ENCODE results near the gene ASB3. TPM values are rescaled to one million over a fixed set of nuclear protein-coding genes. Genes with fewer than 3 reads are reported as not detected.
"Not testable (repeated sequence)": the region's sequence is repeated elsewhere in the genome, so short reads cannot be mapped to it uniquely, and the experiment has no call there.

ASB3 gene
- total RNA-seq, 2 experiments from 2014 or later, result 21.1 to 21.9 TPM

GRCh38 chr2:53668624-53669026 lies 118.1 kb downstream of the ASB3 start:
- Mint-ChIP-seq H3K4me3 (no peak overlapping the region), H3K27ac (no peak overlapping the region), H3K36me3 (peaks cover 33% of the 10 kb centered on the region), H3K4me1 (ENCODE audit: low read depth) (no peaks in the 10 kb centered on the region), H3K27me3 (no peaks in the 10 kb centered on the region), H3K9me3 (peaks cover 16% of the 10 kb centered on the region)
- DNase-seq, result no peak
- ChIA-PET POLR2A (no interaction called here), CTCF (no interaction called here)
- intact Hi-C loops (cut with micrococcal nuclease), result no loop called here

GRCh38 chr2:53667130-53667529 lies 119.6 kb downstream of the ASB3 start:
- Mint-ChIP-seq H3K36me3 (peaks cover 40% of the 10 kb centered on the region), H3K9me3 (peaks cover 16% of the 10 kb centered on the region)
- POLR2A ChIA-PET; intact Hi-C loops (cut with micrococcal nuclease); H3K4me1 Mint-ChIP-seq (ENCODE audit: low read depth); H3K27me3 Mint-ChIP-seq; CTCF ChIA-PET; H3K27ac Mint-ChIP-seq; DNase-seq; H3K4me3 Mint-ChIP-seq: not testable (repeated sequence)

- Mint-ChIP-seq H3K4me1 (ENCODE audit: low read depth) (no peaks in the 10 kb centered on the region), H3K27ac (no peak overlapping the region), H3K4me3 (no peak overlapping the region), H3K9me3 (peaks cover 7% of the 10 kb centered on the region), H3K36me3 (peaks cover 17% of the 10 kb centered on the region), H3K27me3 (no peaks in the 10 kb centered on the region)
- intact Hi-C loops (cut with micrococcal nuclease), result no loop called here
- ChIA-PET POLR2A (no interaction called here), CTCF (no interaction called here)
- no peak for DNase-seq
Measured at GRCh38 chr2:53660886-53661285, 125.9 kb downstream of the ASB3 start.

- H3K4me3 Mint-ChIP-seq; intact Hi-C loops (cut with micrococcal nuclease); CTCF ChIA-PET; H3K4me1 Mint-ChIP-seq (ENCODE audit: low read depth); H3K27me3 Mint-ChIP-seq; H3K27ac Mint-ChIP-seq; H3K9me3 Mint-ChIP-seq; DNase-seq; H3K36me3 Mint-ChIP-seq: not testable (repeated sequence)
- POLR2A ChIA-PET, result interaction anchor here (0.6 kb wide), 1 partner anchor 48 kb away, joined by 4 read pairs; no protein-coding TSS in a partner anchor
Measured at GRCh38 chr2:53658474-53658873, 128.3 kb downstream of the ASB3 start.

GRCh38 chr2:53655256-53655655 lies 131.5 kb downstream of the ASB3 start:
- ChIA-PET CTCF (no interaction called here), POLR2A (no interaction called here)
- DNase-seq, result no peak
- no peaks in the 10 kb centered on the region for H3K36me3 Mint-ChIP-seq
- no peak overlapping the region for H3K4me3 Mint-ChIP-seq
- H3K9me3 Mint-ChIP-seq, result no peaks in the 10 kb centered on the region
- intact Hi-C loops (cut with micrococcal nuclease), result no loop called here
- H3K27me3 Mint-ChIP-seq, result no peaks in the 10 kb centered on the region
- H3K4me1 Mint-ChIP-seq (ENCODE audit: low read depth), result no peaks in the 10 kb centered on the region
- H3K27ac Mint-ChIP-seq, result no peak overlapping the region

GRCh38 chr2:53654396-53654795 lies 132.4 kb downstream of the ASB3 start:
- H3K27me3 Mint-ChIP-seq, result no peaks in the 10 kb centered on the region
- no peak for DNase-seq
- H3K4me3 Mint-ChIP-seq, result no peak overlapping the region
- intact Hi-C loops (cut with micrococcal nuclease), result no loop called here
- no peak overlapping the region for H3K27ac Mint-ChIP-seq
- no peaks in the 10 kb centered on the region for H3K9me3 Mint-ChIP-seq
- POLR2A ChIA-PET, result no interaction called here
- no peaks in the 10 kb centered on the region for H3K4me1 Mint-ChIP-seq (ENCODE audit: low read depth)
- no peaks in the 10 kb centered on the region for H3K36me3 Mint-ChIP-seq
- CTCF ChIA-PET, result no interaction called here

- no peak for DNase-seq
- H3K27me3 Mint-ChIP-seq, result no peaks in the 10 kb centered on the region
- intact Hi-C loops (cut with micrococcal nuclease), result no loop called here
- no peaks in the 10 kb centered on the region for H3K36me3 Mint-ChIP-seq
- CTCF ChIA-PET, result no interaction called here
- POLR2A ChIA-PET, result no interaction called here
- no peak overlapping the region for H3K4me3 Mint-ChIP-seq
- H3K9me3 Mint-ChIP-seq, result no peaks in the 10 kb centered on the region
- no peak overlapping the region for H3K27ac Mint-ChIP-seq
- H3K4me1 Mint-ChIP-seq (ENCODE audit: low read depth), result no peaks in the 10 kb centered on the region
Measured at GRCh38 chr2:53652131-53652530, 134.6 kb downstream of the ASB3 start.

GRCh38 chr2:53646788-53647187 lies 140.0 kb downstream of the ASB3 start:
- Mint-ChIP-seq H3K36me3 (no peaks in the 10 kb centered on the region), H3K27ac (no peak overlapping the region), H3K4me1 (ENCODE audit: low read depth) (no peaks in the 10 kb centered on the region), H3K27me3 (no peaks in the 10 kb centered on the region), H3K9me3 (no peaks in the 10 kb centered on the region), H3K4me3 (no peak overlapping the region)
- ChIA-PET POLR2A (no interaction called here), CTCF (no interaction called here)
- no peak for DNase-seq
- intact Hi-C loops (cut with micrococcal nuclease), result no loop called here

GRCh38 chr2:53641290-53641689 lies 145.5 kb downstream of the ASB3 start:
- CTCF ChIA-PET, result no interaction called here
- no peaks in the 10 kb centered on the region for H3K4me1 Mint-ChIP-seq (ENCODE audit: low read depth)
- POLR2A ChIA-PET, result interaction anchor here (0.6 kb wide), 1 partner anchor 39 kb away, joined by 3 read pairs; no protein-coding TSS in a partner anchor
- intact Hi-C loops (cut with micrococcal nuclease), result no loop called here
- H3K9me3 Mint-ChIP-seq, result no peaks in the 10 kb centered on the region
- H3K27me3 Mint-ChIP-seq, result no peaks in the 10 kb centered on the region
- no peaks in the 10 kb centered on the region for H3K36me3 Mint-ChIP-seq
- H3K27ac Mint-ChIP-seq, result no peak overlapping the region
- DNase-seq, result no peak
- H3K4me3 Mint-ChIP-seq, result no peak overlapping the region

GRCh38 chr2:53640466-53640865 lies 146.3 kb downstream of the ASB3 start:
- no peaks in the 10 kb centered on the region for H3K27me3 Mint-ChIP-seq
- H3K4me3 Mint-ChIP-seq, result no peak overlapping the region
- ChIA-PET CTCF (no interaction called here), POLR2A (no interaction called here)
- no peak overlapping the region for H3K27ac Mint-ChIP-seq
- no peaks in the 10 kb centered on the region for H3K4me1 Mint-ChIP-seq (ENCODE audit: low read depth)
- intact Hi-C loops (cut with micrococcal nuclease), result no loop called here
- H3K9me3 Mint-ChIP-seq, result no peaks in the 10 kb centered on the region
- no peaks in the 10 kb centered on the region for H3K36me3 Mint-ChIP-seq
- DNase-seq, result no peak

- intact Hi-C loops (cut with micrococcal nuclease), result no loop called here
- POLR2A ChIA-PET, result no interaction called here
Measured at GRCh38 chr2:53636596-53636995, 150.2 kb downstream of the ASB3 start.

GRCh38 chr2:53636109-53636508 lies 150.6 kb downstream of the ASB3 start:
- no peak overlapping the region for H3K27ac Mint-ChIP-seq
- DNase-seq, result no peak
- no peak overlapping the region for H3K4me3 Mint-ChIP-seq
- intact Hi-C loops (cut with micrococcal nuclease), result no loop called here
- H3K4me1 Mint-ChIP-seq (ENCODE audit: low read depth), result peaks cover 7% of the 10 kb centered on the region
- ChIA-PET POLR2A (no interaction called here), CTCF (interaction anchor here (1.0 kb wide), 1 partner anchor 86 kb away, joined by 3 read pairs; no protein-coding TSS in a partner anchor)
- H3K36me3 Mint-ChIP-seq, result no peaks in the 10 kb centered on the region
- no peaks in the 10 kb centered on the region for H3K9me3 Mint-ChIP-seq
- H3K27me3 Mint-ChIP-seq, result no peaks in the 10 kb centered on the region

More at GRCh38 chr2:53636596-53636995, 150.2 kb downstream of the ASB3 start:
- peaks cover 4% of the 10 kb centered on the region for H3K4me1 Mint-ChIP-seq (ENCODE audit: low read depth)
- no peaks in the 10 kb centered on the region for H3K27me3 Mint-ChIP-seq
- H3K27ac Mint-ChIP-seq, result no peak overlapping the region
- H3K36me3 Mint-ChIP-seq, result no peaks in the 10 kb centered on the region
- CTCF ChIA-PET, result interaction anchor here (1.0 kb wide), 1 partner anchor 86 kb away, joined by 3 read pairs; no protein-coding TSS in a partner anchor
- DNase-seq, result no peak
- no peak overlapping the region for H3K4me3 Mint-ChIP-seq
- H3K9me3 Mint-ChIP-seq, result no peaks in the 10 kb centered on the region

- intact Hi-C loops (cut with micrococcal nuclease), result no loop called here
- Mint-ChIP-seq H3K9me3 (no peaks in the 10 kb centered on the region), H3K27ac (no peak overlapping the region), H3K4me1 (ENCODE audit: low read depth) (peaks cover 7% of the 10 kb centered on the region), H3K36me3 (no peaks in the 10 kb centered on the region), H3K27me3 (no peaks in the 10 kb centered on the region), H3K4me3 (no peak overlapping the region)
- DNase-seq, result no peak
- POLR2A ChIA-PET, result no interaction called here
- CTCF ChIA-PET, result interaction anchor here (1.0 kb wide), 1 partner anchor 86 kb away, joined by 3 read pairs; no protein-coding TSS in a partner anchor
Measured at GRCh38 chr2:53635694-53636093, 151.1 kb downstream of the ASB3 start.

GRCh38 chr2:53633441-53633840 lies 153.3 kb downstream of the ASB3 start:
- Mint-ChIP-seq H3K4me3 (no peak overlapping the region), H3K27ac (no peak overlapping the region), H3K36me3 (no peaks in the 10 kb centered on the region), H3K4me1 (ENCODE audit: low read depth) (peaks cover 7% of the 10 kb centered on the region), H3K9me3 (no peaks in the 10 kb centered on the region), H3K27me3 (no peaks in the 10 kb centered on the region)
- CTCF ChIA-PET, result no interaction called here
- POLR2A ChIA-PET, result no interaction called here
- intact Hi-C loops (cut with micrococcal nuclease), result no loop called here
- DNase-seq, result no peak
